Mucosa of gallbladder (tissue), 1 donor: ENCODE measurements around the gene MYBPC2. TPM values are rescaled to one million over a fixed set of nuclear protein-coding genes. Genes with fewer than 3 reads are reported as not detected.

Experiments used
- DNase-seq: peaks from one replicate; pipeline ENCODE4 v3.0.0-alpha.2; 2020; ENCODE audit warnings: low spot score
- total RNA-seq: library from RNA; stranded (reverse); gene quantifications from one replicate; pipeline ENCODE4 v1.2.1, GENCODE V29; 2021
- donor health status: DM: no; HTN: no; CAD: no.

MYBPC2 gene
- total RNA-seq, 1 donor from 2014 or later, result not detected

GRCh38 chr19:50498219-50499056 lies 65.7 kb downstream of the MYBPC2 start:
- DNase-seq, result no peak

- no peak for DNase-seq
These were observed 67.5 kb downstream of the MYBPC2 start for GRCh38 chr19:50500060-50500752.

GRCh38 chr19:50500753-50501151 lies 68.1 kb downstream of the MYBPC2 start:
- no peak for DNase-seq

DNA sequence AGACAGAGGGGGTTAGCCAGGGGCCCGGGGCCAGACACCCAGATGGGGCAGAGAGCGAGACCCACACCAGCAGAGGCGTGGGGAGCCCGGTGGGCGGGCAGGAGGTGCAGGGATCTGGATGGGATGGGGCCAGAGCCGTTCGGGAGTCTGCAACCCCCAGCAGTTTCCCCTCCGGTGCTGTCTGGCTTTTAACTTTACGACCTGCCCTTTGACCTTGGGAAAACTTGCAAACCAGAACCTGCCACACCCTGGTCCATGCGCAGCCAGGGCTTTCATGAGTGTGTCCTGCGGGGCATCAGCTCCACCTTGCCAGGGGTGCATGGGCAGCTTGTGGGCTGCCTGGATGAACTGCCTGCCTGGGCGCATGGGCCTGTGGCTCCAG lies 68.5 kb downstream of the MYBPC2 start:
- no peak for DNase-seq

GRCh38 chr19:50501568-50502475 lies 69.1 kb downstream of the MYBPC2 start:
- DNase-seq, result no peak

- DNase-seq, result no peak
These were observed 73.3 kb downstream of the MYBPC2 start for GRCh38 chr19:50505856-50506611.

DNA sequence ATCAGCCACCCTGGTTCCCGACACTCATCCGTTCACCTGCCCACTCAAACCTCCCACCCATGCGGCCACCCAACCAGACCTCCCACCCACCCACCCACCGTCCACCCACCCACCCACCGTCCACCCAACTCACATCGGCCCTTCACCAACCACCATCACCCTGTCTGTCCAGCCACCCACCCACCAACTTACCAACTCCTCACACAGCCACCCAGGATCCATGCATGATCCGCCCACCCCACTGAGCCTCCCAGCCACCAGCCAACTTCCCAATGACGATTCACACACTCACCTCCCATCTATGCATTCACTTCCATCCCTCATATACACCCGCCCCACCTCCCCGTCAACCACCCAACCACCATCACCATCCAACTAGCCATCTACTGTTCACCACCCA lies 74.0 kb downstream of the MYBPC2 start:
- no peak for DNase-seq

DNA sequence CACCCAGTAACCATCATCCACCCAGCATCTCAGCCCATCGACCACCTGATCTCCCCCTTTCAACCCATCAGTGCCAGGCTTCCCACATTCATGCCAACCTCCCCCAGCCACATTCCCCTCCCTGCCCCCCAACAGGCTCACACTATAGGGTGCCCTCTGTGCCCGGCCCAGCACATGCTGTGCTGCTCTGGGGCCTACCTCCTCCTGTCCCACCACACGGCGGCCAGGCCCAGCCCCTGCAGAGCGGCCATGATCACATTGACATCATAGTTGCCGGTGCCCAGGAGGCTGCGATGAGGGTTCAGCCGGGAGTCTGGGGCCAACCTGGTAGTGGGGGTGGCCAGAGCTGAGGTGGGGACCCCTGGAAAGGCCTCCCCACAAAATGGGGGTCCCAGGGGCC lies 74.7 kb downstream of the MYBPC2 start:
- DNase-seq, result no peak

DNA sequence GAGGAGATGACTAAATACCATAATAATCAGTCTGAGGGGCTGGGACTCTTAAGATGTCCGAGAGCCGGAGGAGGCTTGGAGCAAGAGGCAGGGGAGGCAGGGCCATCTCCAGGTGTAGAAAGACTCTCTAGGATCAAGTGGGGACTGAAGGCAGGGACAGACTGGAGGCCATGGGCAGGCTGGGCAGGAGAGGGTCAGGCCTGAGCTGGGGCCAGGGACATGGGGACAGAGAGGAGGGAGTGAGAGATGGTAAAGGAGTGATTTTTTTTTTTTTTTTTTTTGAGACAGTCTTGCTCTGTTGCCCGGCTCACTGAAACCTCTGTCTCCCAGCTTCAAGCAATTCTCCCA lies 76.1 kb downstream of the MYBPC2 start:
- DNase-seq, result no peak

DNA sequence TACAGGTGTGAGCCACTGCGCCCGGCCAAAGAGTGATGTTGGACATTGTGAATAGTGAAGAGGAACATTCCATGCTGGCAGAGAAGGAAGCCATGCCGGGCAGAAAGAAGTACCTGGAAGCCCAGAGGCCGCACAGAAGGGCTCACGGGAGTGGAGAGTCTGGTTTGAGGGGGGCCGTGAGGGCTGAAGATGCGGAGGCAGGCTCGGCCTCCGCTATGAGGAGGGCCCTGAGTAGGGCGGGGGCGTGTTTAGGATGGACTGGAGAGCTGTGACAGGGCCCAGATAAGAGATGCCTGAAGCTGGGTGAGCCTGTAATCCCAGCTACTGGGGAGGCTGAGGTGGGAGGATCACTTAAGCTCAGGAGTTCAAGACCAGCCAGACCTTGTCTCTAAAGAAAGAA lies 76.7 kb downstream of the MYBPC2 start:
- no peak for DNase-seq

DNA sequence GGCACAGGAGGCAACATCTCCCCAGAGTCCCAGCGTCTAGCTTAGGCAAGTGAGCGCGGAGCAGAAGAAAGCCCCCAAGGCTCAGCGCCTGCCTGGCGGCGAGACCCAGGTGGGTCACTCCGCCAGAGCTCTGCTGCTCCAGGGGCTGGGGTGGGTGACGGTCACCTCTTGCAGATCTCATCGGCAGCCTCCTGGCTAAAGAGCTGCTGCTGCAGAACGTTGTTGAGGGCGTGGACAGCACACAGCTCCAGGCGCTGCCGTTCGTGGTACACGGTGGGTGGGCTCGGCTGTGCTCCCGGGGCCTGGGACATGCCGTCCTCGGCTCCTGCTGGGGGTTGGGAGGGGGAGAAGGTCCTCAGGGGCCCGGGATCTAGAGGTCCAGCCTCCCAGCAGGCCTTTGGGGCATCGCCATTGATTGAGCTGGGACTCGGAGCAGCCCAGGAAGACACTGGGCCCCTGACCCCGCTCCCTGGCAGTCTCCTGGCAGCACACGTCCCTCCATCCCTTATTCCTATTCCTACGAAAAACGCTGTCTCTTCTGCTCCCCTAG lies 77.5 kb downstream of the MYBPC2 start:
- no peak for DNase-seq

GRCh38 chr19:50510700-50511068 lies 78.0 kb downstream of the MYBPC2 start:
- DNase-seq, result no peak

DNA sequence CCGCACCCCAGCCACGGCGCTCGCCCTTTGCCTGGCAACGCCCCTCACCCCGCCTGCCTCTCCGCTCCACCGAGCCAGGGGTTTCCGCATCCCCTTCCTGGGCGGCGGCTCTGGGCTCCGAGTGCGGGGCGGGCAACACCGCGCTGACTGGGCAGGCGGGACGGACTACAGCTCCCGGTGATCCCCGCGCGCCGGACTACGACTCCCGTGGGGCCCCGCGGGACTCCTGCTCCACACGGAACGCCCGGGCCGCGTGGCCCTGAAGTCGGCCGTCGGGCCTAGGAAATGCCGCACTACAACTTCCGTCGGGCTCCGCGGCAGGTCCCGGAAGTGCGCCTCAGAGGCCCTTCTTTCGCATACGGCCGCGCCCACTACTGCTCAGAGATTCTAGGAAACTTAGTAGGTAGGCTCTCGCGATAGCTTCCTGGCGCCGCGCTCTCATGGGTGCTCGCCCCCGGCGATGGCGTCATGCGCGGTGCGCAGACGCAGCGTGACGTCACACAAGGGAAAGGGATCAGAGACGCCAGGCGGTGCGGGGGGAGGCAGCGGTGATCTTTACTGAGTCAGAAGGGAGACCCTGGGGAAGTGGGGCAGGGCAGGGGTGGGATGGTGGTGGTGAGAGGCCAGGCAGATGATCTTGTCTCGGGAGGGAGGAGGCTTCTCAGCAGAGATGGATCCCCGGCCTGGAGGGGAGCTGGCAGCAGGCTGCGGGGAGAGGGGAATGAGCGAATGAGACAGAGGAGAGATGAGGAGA lies 78.6 kb downstream of the MYBPC2 start, which contains the start of gene JOSD2:
JOSD2 (minus strand) TSS at position 123 of the 754 bp plus-strand sequence. CDS start 760 bp downstream, outside the sequence.
- DNase-seq, result peak; percentile 99

- DNase-seq, result no peak
These were observed 79.7 kb downstream of the MYBPC2 start for GRCh38 chr19:50512112-50512998.

- no peak for DNase-seq
These were observed 80.5 kb downstream of the MYBPC2 start for GRCh38 chr19:50512999-50513745.

DNA sequence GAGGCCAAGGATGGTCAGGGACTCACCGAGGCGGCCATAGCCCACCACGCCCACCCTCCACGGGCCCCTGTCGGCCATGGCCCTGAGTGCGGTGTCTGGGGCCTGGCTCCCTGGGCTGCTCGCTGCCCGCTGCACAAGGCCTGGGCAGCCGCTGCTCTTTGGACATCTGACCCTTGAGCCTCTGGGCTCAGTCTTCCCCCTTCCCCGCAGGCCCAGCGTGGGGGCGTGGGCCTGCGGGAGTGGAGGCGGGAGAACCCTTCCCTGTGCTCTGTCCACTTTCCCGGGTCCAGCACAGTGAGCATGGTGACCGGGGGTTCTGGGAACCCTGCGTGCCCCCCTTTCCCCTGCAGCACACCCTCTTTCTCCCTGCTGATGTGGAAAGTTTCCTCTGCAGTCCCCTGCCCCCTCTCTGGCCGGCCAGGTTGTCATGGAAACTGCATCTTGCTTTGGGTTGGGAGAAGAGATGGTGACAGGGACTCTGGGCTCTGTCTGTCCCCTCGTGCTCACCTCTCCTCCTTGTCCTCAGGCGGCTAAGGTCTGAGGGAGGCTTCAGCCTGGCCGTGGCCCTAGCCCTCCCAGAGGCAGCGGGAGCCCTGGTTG lies 81.2 kb downstream of the MYBPC2 start, which contains the start of gene ASPDH:
ASPDH (minus strand) TSS at position 168 of the 600 bp plus-strand sequence; CDS start at position 78, 90 bp downstream.
- no peak for DNase-seq

DNA sequence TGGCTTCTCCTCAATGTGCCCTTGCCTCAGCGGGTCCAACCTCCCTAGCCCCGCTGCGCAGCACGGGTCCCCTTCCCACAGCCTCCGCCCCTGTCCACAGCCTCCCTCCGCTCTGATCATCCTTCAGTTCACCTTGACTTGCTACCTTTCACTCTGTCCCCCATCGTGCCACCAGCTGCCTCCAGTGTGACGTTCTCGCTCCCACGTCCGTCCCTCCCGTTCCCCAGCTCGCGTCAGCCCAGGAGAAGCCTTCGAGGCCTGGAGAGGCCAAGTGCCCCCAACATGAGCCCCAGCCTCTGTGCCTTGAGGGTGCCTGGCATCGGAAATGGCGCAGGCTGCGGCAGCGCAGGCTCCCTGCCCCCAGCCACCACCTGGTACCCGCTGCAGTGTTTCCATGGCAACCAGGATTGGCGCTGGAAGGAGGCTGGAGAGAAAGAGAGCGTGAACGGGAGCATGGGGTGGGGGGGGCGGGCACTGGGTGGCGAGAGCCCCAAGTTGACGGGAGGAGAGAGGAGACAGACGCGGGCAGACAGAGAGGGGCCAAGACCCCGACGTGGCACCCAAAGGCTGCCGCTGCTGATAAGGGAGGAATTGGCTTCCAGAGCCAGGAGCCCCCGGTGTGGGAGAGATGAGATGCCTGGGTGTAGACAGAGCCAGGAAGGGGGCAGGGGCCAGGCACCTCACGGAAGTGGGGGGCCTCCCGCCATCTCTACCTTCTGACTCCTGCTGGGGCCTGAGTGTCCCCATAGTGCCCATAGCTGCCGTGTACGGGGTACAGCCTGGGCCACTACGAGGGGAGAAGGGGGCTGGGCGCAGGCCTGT lies 81.9 kb downstream of the MYBPC2 start:
- DNase-seq, result no peak
